K562 (cell line): Measurements from ENCODE around the gene HPD. TPM values are rescaled to one million over a fixed set of nuclear protein-coding genes. Genes with fewer than 3 reads are reported as not detected.

Experiments used
- DNMT1 ChIP-seq: fragments of 450-650 bp; IDR thresholded peaks from 2 replicates; pipeline ENCODE4 v1.6.1; 2016; ENCODE audit warnings: antibody characterized with exemption, mild to moderate bottlenecking
- FOXA1 ChIP-seq: fragments of 450-650 bp; IDR thresholded peaks from 2 replicates; pipeline ENCODE4 v1.6.1; 2016; ENCODE audit warnings: mild to moderate bottlenecking, borderline replicate concordance
- FOXK1 ChIP-seq: sonication (generic); formaldehyde crosslinking; IDR thresholded peaks from 2 replicates; pipeline ENCODE4 v1.8.0; 2022; ENCODE audit warnings: missing genetic modification reagents, mild to moderate bottlenecking, borderline replicate concordance
- L3MBTL2 ChIP-seq: fragments of 450-650 bp; IDR thresholded peaks from 2 replicates; pipeline ENCODE4 v1.6.1; 2016; ENCODE audit warnings: mild to moderate bottlenecking, moderate library complexity
- MGA ChIP-seq: fragments of 450-650 bp; IDR thresholded peaks from 2 replicates; pipeline ENCODE4 v1.6.1; 2016; ENCODE audit warnings: mild to moderate bottlenecking, moderate library complexity
- MNT ChIP-seq, 2 experiments: fragments of 450-650 bp; conservative IDR thresholded peaks; 2 replicates each; pipeline ENCODE4 v1.6.1; 2017; ENCODE audit warnings: mild to moderate bottlenecking in 2 of 2, moderate library complexity in 2 of 2
- PURB ChIP-seq: sonication (generic); formaldehyde crosslinking; IDR thresholded peaks from 2 replicates; pipeline ENCODE4 v1.9.0; 2021; ENCODE audit warnings: low read depth, mild to moderate bottlenecking, missing genetic modification reagents
- RNF2 ChIP-seq: sonication (generic); IDR thresholded peaks from 2 replicates; pipeline ENCODE4 v1.6.1; 2016
- TBL1XR1 ChIP-seq, 2 experiments: IDR thresholded peaks; 2 replicates each; pipeline ENCODE4 v1.6.1; 2012; ENCODE audit warnings: improper control_type of control experiment in 2 of 2, low read length in 2 of 2, mild to moderate bottlenecking in 1 of 2
- ZNF212 ChIP-seq: fragments of 450-650 bp; formaldehyde crosslinking; IDR thresholded peaks from 2 replicates; pipeline ENCODE4 v1.4.0; 2020; ENCODE audit warnings: mild to moderate bottlenecking
- polyA plus RNA-seq, 8 experiments: library from polyadenylated mRNA; depleted of rRNA in 4 of 8; stranded (reverse) in 5 of 8; unstranded in 3 of 8; fragments of >200 nt; fragmentation: Nextera tagmentation in 2 of 8; fragmentation: Illumina TruSeq in 1 of 8; extraction: Ambion mirVana in 2 of 8; extraction: Trizol in 1 of 8; gene quantifications; 2 replicates each; pipeline versions ENCODE4 v1.2.1 to v1.2.3, GENCODE V29; 2011 to 2014; ENCODE audit warnings: inconsistent platforms in 1 of 8, missing spikeins in 1 of 8
- total RNA-seq, 7 experiments: library from RNA; depleted of rRNA in 6 of 7; stranded (reverse); fragments of >200 nt in 6 of 7; fragmentation: Illumina TruSeq in 2 of 7; extraction: Trizol in 2 of 7; gene quantifications; 2 replicates each; pipeline versions ENCODE4 v1.2.1 to v1.2.3, GENCODE V29; 2011 to 2021; ENCODE audit warnings: low replicate concordance in 1 of 7
- TF ChIP-seq, protein P1 (sequence below): fragments of 450-650 bp; IDR thresholded peaks from 2 replicates; pipeline ENCODE4 v1.6.1; 2018; ENCODE audit warnings: mild to moderate bottlenecking, low read depth; ENCODE audit not compliant: partially characterized antibody

Gene HPD
- total and polyA plus RNA-seq, 9 of the 15 experiments (the other 6 are each of a cell fraction or from before 2014, with no cell fraction given), result 0.06 to 0.29 (median 0.07) TPM; not detected in 4

DNA sequence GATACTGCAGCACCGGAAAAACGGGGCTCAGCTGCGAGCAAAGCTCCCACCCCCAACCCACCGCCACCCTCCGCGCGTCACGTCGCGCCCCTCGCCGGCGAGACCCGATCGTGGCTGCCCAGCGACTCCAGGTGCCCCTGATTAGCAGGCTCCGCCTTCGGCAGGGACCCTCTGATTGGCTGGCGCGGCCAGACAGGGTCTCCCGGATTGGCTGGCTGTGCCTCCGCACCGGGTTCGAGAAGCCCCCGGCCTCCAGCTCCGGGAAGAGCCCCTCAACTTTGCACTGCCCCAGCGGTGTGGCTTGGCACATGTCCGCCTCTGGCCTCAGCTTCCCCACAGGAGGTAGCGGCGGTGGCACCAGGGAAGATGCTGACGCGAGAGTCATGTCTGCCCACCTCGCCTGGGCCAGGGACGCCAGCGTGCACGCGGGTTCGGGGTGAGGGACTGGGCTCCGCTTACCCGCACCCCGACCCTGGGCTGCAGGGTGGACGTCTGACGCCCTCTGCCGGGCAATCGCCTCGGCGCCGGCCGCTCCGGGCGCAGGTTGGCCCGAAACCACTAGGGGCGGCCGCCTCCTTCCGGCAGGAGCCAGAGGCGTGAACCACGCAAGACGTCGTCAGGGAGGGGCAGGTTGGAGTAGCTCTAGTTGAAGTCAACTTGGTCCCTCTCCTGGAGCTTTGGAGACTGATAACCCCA lies 64.7 kb downstream of the HPD start (continued):
- peak; percentile 95 for TF ChIP-seq MGA
- TF ChIP-seq FOXA1, result no peak
- no peak for TF ChIP-seq FOXK1
- TF ChIP-seq ZNF212 (CRISPR knock-in tag), result no peak
- peak; percentile 69 to 83 for TF ChIP-seq MNT (conservative IDR thresholded peaks at IDR 0.05)
- peak; percentile 28 to 31; a peak in 1 of 4 replicates for TF ChIP-seq TBL1XR1 (IDR thresholded peaks at IDR 0.05; ENCODE audit: low read length in 2 of 2)
- peak; percentile 97 for TF ChIP-seq L3MBTL2
- no peak for TF ChIP-seq DNMT1
- TF ChIP-seq PURB (CRISPR knock-in tag), result no peak
- TF ChIP-seq RNF2, result peak; percentile 60
- TF ChIP-seq, protein P1, sequence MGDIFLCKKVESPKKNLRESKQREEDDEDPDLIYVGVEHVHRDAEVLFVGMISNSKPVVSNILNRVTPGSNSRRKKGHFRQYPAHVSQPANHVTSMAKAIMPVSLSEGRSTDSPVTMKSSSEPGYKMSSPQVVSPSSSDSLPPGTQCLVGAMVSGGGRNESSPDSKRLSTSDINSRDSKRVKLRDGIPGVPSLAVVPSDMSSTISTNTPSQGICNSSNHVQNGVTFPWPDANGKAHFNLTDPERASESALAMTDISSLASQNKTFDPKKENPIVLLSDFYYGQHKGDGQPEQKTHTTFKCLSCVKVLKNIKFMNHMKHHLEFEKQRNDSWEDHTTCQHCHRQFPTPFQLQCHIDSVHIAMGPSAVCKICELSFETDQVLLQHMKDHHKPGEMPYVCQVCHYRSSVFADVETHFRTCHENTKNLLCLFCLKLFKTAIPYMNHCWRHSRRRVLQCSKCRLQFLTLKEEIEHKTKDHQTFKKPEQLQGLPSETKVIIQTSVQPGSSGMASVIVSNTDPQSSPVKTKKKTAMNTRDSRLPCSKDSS, result no peak
